Measurements from ENCODE around the gene SLC9A4. TPM values are rescaled to one million over a fixed set of nuclear protein-coding genes. Genes with fewer than 3 reads are reported as not detected.
A peak's percentile ranks its signal among the peaks of the same experiment; 100 is the strongest.

Gene SLC9A4
- polyA plus RNA-seq, 1 experiment: not detected

DNA sequence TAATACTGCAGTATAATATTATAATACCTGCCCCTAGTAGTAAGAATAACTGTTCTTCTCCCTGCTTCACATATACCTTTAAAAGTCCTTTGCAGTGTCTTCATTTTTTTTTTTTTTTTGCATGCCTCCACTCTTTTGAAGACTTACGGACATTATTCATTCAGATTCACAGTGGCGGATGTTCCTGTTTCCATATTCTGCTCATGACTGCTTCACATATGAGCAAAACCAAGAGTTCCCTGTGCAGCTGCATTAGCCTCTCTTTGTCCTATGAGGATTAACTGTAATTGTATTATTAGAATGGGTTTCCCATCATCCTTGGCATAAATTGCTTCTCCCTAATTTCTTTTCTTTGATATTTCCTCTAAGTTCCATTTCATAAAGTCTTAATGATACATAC, 37.3 kb upstream of the SLC9A4 start:
- DNase-seq (ENCODE audit: low read depth, low spot score): no peak
- CTCF ChIA-PET: no interaction called here
- Histone ChIP-seq H3K4me3 (ENCODE audit: low read depth, low read length) (no peak overlapping the region), H3K9me3 (ENCODE audit: control insufficient read depth, insufficient read depth, low read length) (no peaks in the 10 kb centered on the region), H3K27ac (ENCODE audit: low read depth, low read length) (no peak overlapping the region), H3K27me3 (ENCODE audit: control insufficient read depth, insufficient read depth, low read length) (no peaks in the 10 kb centered on the region)
- TF ChIP-seq CTCF (IDR thresholded peaks at IDR 0.05; ENCODE audit: low read depth, low read length): no peak
- POLR2A ChIA-PET: no interaction called here

GRCh38 chr2:102436323-102436722, 36.7 kb upstream of the SLC9A4 start:
- Histone ChIP-seq H3K9me3 (ENCODE audit: control insufficient read depth, insufficient read depth, low read length) (no peaks in the 10 kb centered on the region), H3K4me3 (ENCODE audit: low read depth, low read length) (no peak overlapping the region), H3K27me3 (ENCODE audit: control insufficient read depth, insufficient read depth, low read length) (no peaks in the 10 kb centered on the region), H3K27ac (ENCODE audit: low read depth, low read length) (no peak overlapping the region)
- ChIA-PET POLR2A (no interaction called here), CTCF (interaction anchor here (0.6 to 0.9 kb wide), 2 partner anchors 166 to 416 kb away, joined by 3 to 5 read pairs; no protein-coding TSS in a partner anchor)
- peak; percentile 32 for DNase-seq (ENCODE audit: low read depth, low spot score)
- no peak for TF ChIP-seq CTCF (IDR thresholded peaks at IDR 0.05; ENCODE audit: low read depth, low read length)

DNA sequence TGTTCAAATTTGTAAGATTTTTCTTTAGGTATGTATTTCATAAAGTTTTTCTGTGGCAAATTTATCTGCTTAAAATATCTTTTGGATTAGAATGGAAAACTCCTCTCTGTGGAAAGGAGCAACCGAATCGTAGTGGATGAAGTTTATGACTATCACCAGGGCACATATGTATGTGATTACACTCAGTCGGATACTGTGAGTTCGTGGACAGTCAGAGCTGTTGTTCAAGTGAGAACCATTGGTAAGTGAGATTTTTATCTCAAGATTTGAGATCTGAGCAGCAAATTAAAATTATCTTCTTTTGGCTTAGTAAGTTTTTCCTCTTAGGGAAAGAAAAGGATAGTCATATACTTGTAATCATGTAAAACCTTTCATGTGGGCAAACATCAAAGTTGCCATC, 35.9 kb upstream of the SLC9A4 start:
- no peak overlapping the region for H3K4me3 ChIP-seq (ENCODE audit: low read depth, low read length)
- TF ChIP-seq CTCF (IDR thresholded peaks at IDR 0.05; ENCODE audit: low read depth, low read length): no peak
- no peaks in the 10 kb centered on the region for H3K27me3 ChIP-seq (ENCODE audit: control insufficient read depth, insufficient read depth, low read length)
- ChIA-PET POLR2A (no interaction called here), CTCF (interaction anchor here (0.9 to 1.9 kb wide), 4 partner anchors 35 to 553 kb away, joined by 3 to 7 read pairs (median 6); partner anchors contain the start of gene IL18R1)
- H3K9me3 ChIP-seq (ENCODE audit: control insufficient read depth, insufficient read depth, low read length): no peaks in the 10 kb centered on the region
- DNase-seq (ENCODE audit: low read depth, low spot score): no peak
- H3K27ac ChIP-seq (ENCODE audit: low read depth, low read length): no peak overlapping the region

DNA sequence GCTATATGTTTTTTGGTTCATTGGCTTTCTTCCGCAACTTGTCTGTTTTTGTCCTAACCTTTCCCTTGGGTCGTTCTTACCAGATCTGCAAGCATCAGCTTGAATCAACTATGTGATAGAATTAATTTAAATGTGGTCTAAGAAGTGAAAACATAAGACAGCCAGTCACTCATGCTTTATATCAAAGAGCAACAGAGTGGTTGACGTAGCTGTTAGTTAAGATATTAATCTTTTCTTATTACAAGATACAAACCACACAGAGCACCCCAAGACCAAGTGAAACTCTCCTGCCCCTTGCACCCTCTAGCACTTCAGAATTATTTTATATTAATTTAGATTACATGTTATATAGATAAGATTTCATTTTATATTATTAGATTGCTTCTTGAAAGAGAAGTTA, 34.9 kb upstream of the SLC9A4 start:
- DNase-seq (ENCODE audit: low read depth, low spot score): no peak
- TF ChIP-seq CTCF (IDR thresholded peaks at IDR 0.05; ENCODE audit: low read depth, low read length): no peak
- no peak overlapping the region for H3K4me3 ChIP-seq (ENCODE audit: low read depth, low read length)
- no peaks in the 10 kb centered on the region for H3K9me3 ChIP-seq (ENCODE audit: control insufficient read depth, insufficient read depth, low read length)
- H3K27ac ChIP-seq (ENCODE audit: low read depth, low read length): no peak overlapping the region
- H3K27me3 ChIP-seq (ENCODE audit: control insufficient read depth, insufficient read depth, low read length): no peaks in the 10 kb centered on the region
- ChIA-PET CTCF (interaction anchor here (0.6 to 1.9 kb wide), 6 partner anchors 11 to 554 kb away, joined by 3 to 7 read pairs (median 3); partner anchors contain the start of genes IL18R1 and SLC9A4), POLR2A (no interaction called here)

- no peak for TF ChIP-seq CTCF (IDR thresholded peaks at IDR 0.05; ENCODE audit: low read depth, low read length)
- Histone ChIP-seq H3K27ac (ENCODE audit: low read depth, low read length) (no peak overlapping the region), H3K27me3 (ENCODE audit: control insufficient read depth, insufficient read depth, low read length) (no peaks in the 10 kb centered on the region), H3K9me3 (ENCODE audit: control insufficient read depth, insufficient read depth, low read length) (no peaks in the 10 kb centered on the region), H3K4me3 (ENCODE audit: low read depth, low read length) (no peak overlapping the region)
- DNase-seq (ENCODE audit: low read depth, low spot score): no peak
- ChIA-PET CTCF (interaction anchor here (0.6 to 1.9 kb wide), 5 partner anchors 10 to 555 kb away, joined by 3 to 7 read pairs (median 3); partner anchors contain the start of gene SLC9A4), POLR2A (no interaction called here)
These were observed 34.4 kb upstream of the SLC9A4 start for GRCh38 chr2:102438578-102438977.

Measured in AG04450 (cell line).